ENCODE results near the gene THEMIS. TPM values are rescaled to one million over a fixed set of nuclear protein-coding genes. Genes with fewer than 3 reads are reported as not detected.

Gene THEMIS
- total RNA-seq, 1 experiment from 2014 or later: not detected

- H3K9me2 ChIP-seq (replicated peaks; ENCODE audit: insufficient read depth, low read length): no peaks in the 10 kb centered on the region
- H3K27ac ChIP-seq (ENCODE audit: low read length): no peak overlapping the region
- H3K9ac ChIP-seq (ENCODE audit: low read length): no peak overlapping the region
- no peaks in the 10 kb centered on the region for H3K4me1 ChIP-seq (ENCODE audit: low read length)
- no peak overlapping the region for H3K4me3 ChIP-seq (ENCODE audit: low read length)
- H4K20me1 ChIP-seq (ENCODE audit: insufficient read depth, low read depth, low read length): no peaks in the 10 kb centered on the region
- H3K36me3 ChIP-seq (ENCODE audit: insufficient read depth, low read length): no peaks in the 10 kb centered on the region
- H2AFZ ChIP-seq (ENCODE audit: low read length): no peak overlapping the region
- H3K4me2 ChIP-seq (ENCODE audit: low read depth, low read length, poor library complexity, severe bottlenecking): no peak overlapping the region
- DNase-seq: no peak
- no peaks in the 10 kb centered on the region for H3K79me2 ChIP-seq (ENCODE audit: low read length)
- no peaks in the 10 kb centered on the region for H3K27me3 ChIP-seq (ENCODE audit: low read length)
- H3K9me3 ChIP-seq (ENCODE audit: low read length): peaks cover 29% of the 10 kb centered on the region
These were observed 35.8 kb downstream of the THEMIS start for GRCh38 chr6:127865108-127865507.

GRCh38 chr6:127864701-127865100 is 36.2 kb downstream of the THEMIS start:
- no peaks in the 10 kb centered on the region for H3K27me3 ChIP-seq (ENCODE audit: low read length)
- no peak for DNase-seq
- H4K20me1 ChIP-seq (ENCODE audit: insufficient read depth, low read depth, low read length): no peaks in the 10 kb centered on the region
- no peak overlapping the region for H3K4me2 ChIP-seq (ENCODE audit: low read depth, low read length, poor library complexity, severe bottlenecking)
- peaks cover 26% of the 10 kb centered on the region for H3K9me3 ChIP-seq (ENCODE audit: low read length)
- H3K4me3 ChIP-seq (ENCODE audit: low read length): no peak overlapping the region
- H3K36me3 ChIP-seq (ENCODE audit: insufficient read depth, low read length): no peaks in the 10 kb centered on the region
- H2AFZ ChIP-seq (ENCODE audit: low read length): no peak overlapping the region
- no peak overlapping the region for H3K27ac ChIP-seq (ENCODE audit: low read length)
- no peaks in the 10 kb centered on the region for H3K79me2 ChIP-seq (ENCODE audit: low read length)
- H3K9me2 ChIP-seq (replicated peaks; ENCODE audit: insufficient read depth, low read length): no peaks in the 10 kb centered on the region
- no peak overlapping the region for H3K9ac ChIP-seq (ENCODE audit: low read length)
- no peaks in the 10 kb centered on the region for H3K4me1 ChIP-seq (ENCODE audit: low read length)

GRCh38 chr6:127860723-127861122 is 40.1 kb downstream of the THEMIS start:
- H3K9me2 ChIP-seq (replicated peaks; ENCODE audit: insufficient read depth, low read length): no peaks in the 10 kb centered on the region
- no peaks in the 10 kb centered on the region for H3K36me3 ChIP-seq (ENCODE audit: insufficient read depth, low read length)
- no peak for DNase-seq
- peaks cover 19% of the 10 kb centered on the region for H3K9me3 ChIP-seq (ENCODE audit: low read length)
- H2AFZ ChIP-seq (ENCODE audit: low read length): no peak overlapping the region
- no peak overlapping the region for H3K4me2 ChIP-seq (ENCODE audit: low read depth, low read length, poor library complexity, severe bottlenecking)
- no peak overlapping the region for H3K4me3 ChIP-seq (ENCODE audit: low read length)
- no peak overlapping the region for H3K27ac ChIP-seq (ENCODE audit: low read length)
- H3K27me3 ChIP-seq (ENCODE audit: low read length): no peaks in the 10 kb centered on the region
- H3K9ac ChIP-seq (ENCODE audit: low read length): no peak overlapping the region
- no peaks in the 10 kb centered on the region for H3K79me2 ChIP-seq (ENCODE audit: low read length)
- H4K20me1 ChIP-seq (ENCODE audit: insufficient read depth, low read depth, low read length): no peaks in the 10 kb centered on the region
- no peaks in the 10 kb centered on the region for H3K4me1 ChIP-seq (ENCODE audit: low read length)

GRCh38 chr6:127859956-127860355 is 40.9 kb downstream of the THEMIS start:
- H3K9ac ChIP-seq (ENCODE audit: low read length): no peak overlapping the region

GRCh38 chr6:127858727-127859391 is 42.0 kb downstream of the THEMIS start:
- no peak for DNase-seq
- H3K4me1 ChIP-seq (ENCODE audit: low read length): no peaks in the 10 kb centered on the region
- no peaks in the 10 kb centered on the region for H3K79me2 ChIP-seq (ENCODE audit: low read length)
- H3K36me3 ChIP-seq (ENCODE audit: insufficient read depth, low read length): no peaks in the 10 kb centered on the region
- H4K20me1 ChIP-seq (ENCODE audit: insufficient read depth, low read depth, low read length): no peaks in the 10 kb centered on the region
- no peaks in the 10 kb centered on the region for H3K27me3 ChIP-seq (ENCODE audit: low read length)
- peaks cover 10% of the 10 kb centered on the region for H3K9me3 ChIP-seq (ENCODE audit: low read length)
- no peak overlapping the region for H2AFZ ChIP-seq (ENCODE audit: low read length)
- no peak overlapping the region for H3K27ac ChIP-seq (ENCODE audit: low read length)
- H3K4me2 ChIP-seq (ENCODE audit: low read depth, low read length, poor library complexity, severe bottlenecking): no peak overlapping the region
- H3K9ac ChIP-seq (ENCODE audit: low read length): no peak overlapping the region
- no peak overlapping the region for H3K4me3 ChIP-seq (ENCODE audit: low read length)
- no peaks in the 10 kb centered on the region for H3K9me2 ChIP-seq (replicated peaks; ENCODE audit: insufficient read depth, low read length)

More at GRCh38 chr6:127859956-127860355, 40.9 kb downstream of the THEMIS start:
- Histone ChIP-seq H3K79me2 (ENCODE audit: low read length) (no peaks in the 10 kb centered on the region), H2AFZ (ENCODE audit: low read length) (no peak overlapping the region), H3K27me3 (ENCODE audit: low read length) (no peaks in the 10 kb centered on the region), H4K20me1 (ENCODE audit: insufficient read depth, low read depth, low read length) (no peaks in the 10 kb centered on the region), H3K36me3 (ENCODE audit: insufficient read depth, low read length) (no peaks in the 10 kb centered on the region), H3K9me2 (replicated peaks; ENCODE audit: insufficient read depth, low read length) (no peaks in the 10 kb centered on the region), H3K4me2 (ENCODE audit: low read depth, low read length, poor library complexity, severe bottlenecking) (no peak overlapping the region), H3K4me1 (ENCODE audit: low read length) (no peaks in the 10 kb centered on the region), H3K4me3 (ENCODE audit: low read length) (no peak overlapping the region), H3K27ac (ENCODE audit: low read length) (no peak overlapping the region), H3K9me3 (ENCODE audit: low read length) (peaks cover 17% of the 10 kb centered on the region)
- no peak for DNase-seq

- H3K4me2 ChIP-seq (ENCODE audit: low read depth, low read length, poor library complexity, severe bottlenecking): no peak overlapping the region
- no peaks in the 10 kb centered on the region for H4K20me1 ChIP-seq (ENCODE audit: insufficient read depth, low read depth, low read length)
- H2AFZ ChIP-seq (ENCODE audit: low read length): no peak overlapping the region
- H3K9ac ChIP-seq (ENCODE audit: low read length): no peak overlapping the region
- no peak overlapping the region for H3K27ac ChIP-seq (ENCODE audit: low read length)
- H3K27me3 ChIP-seq (ENCODE audit: low read length): no peaks in the 10 kb centered on the region
- H3K9me2 ChIP-seq (replicated peaks; ENCODE audit: insufficient read depth, low read length): no peaks in the 10 kb centered on the region
- H3K4me3 ChIP-seq (ENCODE audit: low read length): no peak overlapping the region
- no peaks in the 10 kb centered on the region for H3K4me1 ChIP-seq (ENCODE audit: low read length)
- no peaks in the 10 kb centered on the region for H3K79me2 ChIP-seq (ENCODE audit: low read length)
- H3K9me3 ChIP-seq (ENCODE audit: low read length): peaks cover 4% of the 10 kb centered on the region; the same call in 1 of the 2 replicates
- no peaks in the 10 kb centered on the region for H3K36me3 ChIP-seq (ENCODE audit: insufficient read depth, low read length)
- DNase-seq: no peak
These were observed 43.7 kb downstream of the THEMIS start for GRCh38 chr6:127857051-127857637.

- H3K27ac ChIP-seq (ENCODE audit: low read length): no peak overlapping the region
These were observed 45.2 kb downstream of the THEMIS start for GRCh38 chr6:127855542-127856159.

GRCh38 chr6:127854009-127854408 is 46.8 kb downstream of the THEMIS start:
- Histone ChIP-seq H3K9me2 (replicated peaks; ENCODE audit: insufficient read depth, low read length) (no peaks in the 10 kb centered on the region), H3K4me3 (ENCODE audit: low read length) (no peak overlapping the region), H3K27me3 (ENCODE audit: low read length) (no peaks in the 10 kb centered on the region), H3K27ac (ENCODE audit: low read length) (no peak overlapping the region), H4K20me1 (ENCODE audit: insufficient read depth, low read depth, low read length) (no peaks in the 10 kb centered on the region), H3K9ac (ENCODE audit: low read length) (no peak overlapping the region), H3K79me2 (ENCODE audit: low read length) (no peaks in the 10 kb centered on the region), H3K36me3 (ENCODE audit: insufficient read depth, low read length) (no peaks in the 10 kb centered on the region), H3K4me2 (ENCODE audit: low read depth, low read length, poor library complexity, severe bottlenecking) (no peak overlapping the region), H3K4me1 (ENCODE audit: low read length) (no peaks in the 10 kb centered on the region), H2AFZ (ENCODE audit: low read length) (no peak overlapping the region), H3K9me3 (ENCODE audit: low read length) (peaks cover 3% of the 10 kb centered on the region; the same call in 1 of the 2 replicates)
- DNase-seq: no peak

More at GRCh38 chr6:127855542-127856159, 45.2 kb downstream of the THEMIS start:
- Histone ChIP-seq H3K36me3 (ENCODE audit: insufficient read depth, low read length) (no peaks in the 10 kb centered on the region), H3K79me2 (ENCODE audit: low read length) (no peaks in the 10 kb centered on the region), H3K4me1 (ENCODE audit: low read length) (no peaks in the 10 kb centered on the region), H3K27me3 (ENCODE audit: low read length) (no peaks in the 10 kb centered on the region), H2AFZ (ENCODE audit: low read length) (no peak overlapping the region), H4K20me1 (ENCODE audit: insufficient read depth, low read depth, low read length) (no peaks in the 10 kb centered on the region), H3K4me2 (ENCODE audit: low read depth, low read length, poor library complexity, severe bottlenecking) (no peak overlapping the region), H3K4me3 (ENCODE audit: low read length) (no peak overlapping the region), H3K9ac (ENCODE audit: low read length) (no peak overlapping the region), H3K9me3 (ENCODE audit: low read length) (peaks cover 4% of the 10 kb centered on the region; the same call in 1 of the 2 replicates), H3K9me2 (replicated peaks; ENCODE audit: insufficient read depth, low read length) (no peaks in the 10 kb centered on the region)
- no peak for DNase-seq

All from Karpas-422 (cell line).